Peyer's patch (tissue), 4 donors: ENCODE data around the gene FA2H. TPM values are rescaled to one million over a fixed set of nuclear protein-coding genes. Genes with fewer than 3 reads are reported as not detected.
A peak's percentile ranks its signal among the peaks of the same experiment; 100 is the strongest.

Experiments
- DNase-seq, 3 donors: peaks; one replicate each; pipeline ENCODE4 v3.0.0-alpha.2; 2017 to 2019
- H3K27ac ChIP-seq, 4 donors: fragments of 200-600 bp; sonication (generic); one replicate each; pipeline ENCODE4 v1.5.1; 2016 to 2019
- H3K27me3 ChIP-seq, 2 donors: fragments of 200-600 bp; sonication (generic); one replicate each; pipeline ENCODE4 v1.5.1; 2019
- H3K36me3 ChIP-seq, 3 donors: fragments of 200-600 bp; sonication (generic); one replicate each; pipeline ENCODE4 v1.5.1; 2016 to 2019
- H3K4me1 ChIP-seq, 4 donors: fragments of 200-600 bp; sonication (generic); one replicate each; pipeline ENCODE4 v1.5.1; 2016 to 2019
- H3K4me3 ChIP-seq, 4 donors: fragments of 200-600 bp; sonication (generic); 1 replicate in 3 of 4; 2 replicates in 1 of 4; pipeline ENCODE4 v1.5.1; 2016 to 2019; ENCODE audit warnings: mild to moderate bottlenecking in 1 of 4
- H3K9me3 ChIP-seq, 4 donors: fragments of 200-600 bp; sonication (generic); one replicate each; pipeline ENCODE4 v1.5.1; 2016 to 2019; ENCODE audit warnings: mild to moderate bottlenecking in 1 of 4
- CTCF ChIP-seq, 6 experiments: fragments of 450-650 bp in 4 of 6; fragments of 200-600 bp in 2 of 6; sonication (generic) in 1 of 6; IDR thresholded peaks; one replicate each; pipeline ENCODE4 v1.5.1; 2017 to 2019; ENCODE audit warnings: antibody characterized with exemption in 6 of 6, mild to moderate bottlenecking in 3 of 6, moderate library complexity in 1 of 6
- POLR2A ChIP-seq, 2 donors: fragments of 450-650 bp; IDR thresholded peaks; one replicate each; pipeline ENCODE4 v1.5.1; 2017; ENCODE audit warnings: antibody characterized with exemption in 2 of 2, mild to moderate bottlenecking in 2 of 2, moderate library complexity in 2 of 2
- total RNA-seq, 4 donors: library from RNA; depleted of rRNA; stranded (reverse); fragments of >200 nt; gene quantifications; one replicate each; pipeline ENCODE4 v1.1.0, GENCODE V29; 2016

The FA2H gene
- total RNA-seq, 4 donors from 2014 or later, result 6.6 to 36.9 (median 24.7) TPM

GRCh38 chr16:74729783-74730683 lies 44.6 kb downstream of the FA2H start:
- no peaks in the 10 kb centered on the region for H3K27me3 ChIP-seq
- H3K4me1 ChIP-seq, result peaks cover 0 to 18% (median 2%) of the 10 kb centered on the region in 4 donors
- peak in 2 of 3 donors; percentile 62 to 82 for DNase-seq
- H3K27ac ChIP-seq, result peak overlapping the region in 3 of 4 donors; percentile 51 to 84 (median 83)
- no peaks in the 10 kb centered on the region for H3K36me3 ChIP-seq
- peaks cover 0 to 8% (median 4%) of the 10 kb centered on the region in 4 donors for H3K9me3 ChIP-seq
- no peak for TF ChIP-seq POLR2A (IDR thresholded peaks at IDR 0.05)
- no peak overlapping the region for H3K4me3 ChIP-seq

- no peak for DNase-seq
- H3K27me3 ChIP-seq, result no peaks in the 10 kb centered on the region
- H3K4me3 ChIP-seq, result no peak overlapping the region
- H3K9me3 ChIP-seq, result peaks cover 0 to 8% (median 4%) of the 10 kb centered on the region in 4 donors
- peaks cover 0 to 5% (median 0%) of the 10 kb centered on the region in 3 donors for H3K36me3 ChIP-seq
- peaks cover 0 to 22% (median 3%) of the 10 kb centered on the region in 4 donors for H3K4me1 ChIP-seq
- H3K27ac ChIP-seq, result no peak overlapping the region
- TF ChIP-seq CTCF (IDR thresholded peaks at IDR 0.05), result no peak
- TF ChIP-seq POLR2A (IDR thresholded peaks at IDR 0.05), result no peak
Measured at GRCh38 chr16:74727903-74728302, 46.7 kb downstream of the FA2H start.

GRCh38 chr16:74726716-74727115 lies 47.9 kb downstream of the FA2H start:
- no peak overlapping the region for H3K4me3 ChIP-seq
- no peak for TF ChIP-seq POLR2A (IDR thresholded peaks at IDR 0.05)
- peak in 4 of 6 experiments; percentile 30 to 88 (median 78) for TF ChIP-seq CTCF (IDR thresholded peaks at IDR 0.05)
- H3K27me3 ChIP-seq, result no peaks in the 10 kb centered on the region
- peaks cover 0 to 22% (median 3%) of the 10 kb centered on the region in 4 donors for H3K4me1 ChIP-seq
- H3K9me3 ChIP-seq, result peaks cover 0 to 8% (median 4%) of the 10 kb centered on the region in 4 donors
- H3K36me3 ChIP-seq, result peaks cover 0 to 5% (median 0%) of the 10 kb centered on the region in 3 donors
- peak overlapping the region in 3 of 4 donors; percentile 27 to 92 (median 82) for H3K27ac ChIP-seq
- DNase-seq, result peak in 2 of 3 donors; percentile 56 to 76

- Histone ChIP-seq H3K9me3 (peaks cover 0 to 8% (median 4%) of the 10 kb centered on the region in 4 donors), H3K27ac (peak overlapping the region in 3 of 4 donors; percentile 73 to 92 (median 82)), H3K4me1 (peaks cover 0 to 22% (median 3%) of the 10 kb centered on the region in 4 donors), H3K36me3 (peaks cover 0 to 5% (median 0%) of the 10 kb centered on the region in 3 donors), H3K27me3 (no peaks in the 10 kb centered on the region), H3K4me3 (no peak overlapping the region)
- TF ChIP-seq POLR2A (IDR thresholded peaks at IDR 0.05), result peak in 1 of 2 donors; percentile 42
- no peak for TF ChIP-seq CTCF (IDR thresholded peaks at IDR 0.05)
- peak in 2 of 3 donors; percentile 81 to 90 for DNase-seq
Measured at GRCh38 chr16:74725651-74726455, 48.8 kb downstream of the FA2H start.

- Histone ChIP-seq H3K4me3 (no peak overlapping the region), H3K36me3 (peaks cover 0 to 5% (median 0%) of the 10 kb centered on the region in 3 donors), H3K27me3 (no peaks in the 10 kb centered on the region), H3K9me3 (peaks cover 0 to 8% (median 4%) of the 10 kb centered on the region in 4 donors), H3K4me1 (peaks cover 0 to 18% (median 3%) of the 10 kb centered on the region in 4 donors), H3K27ac (peak overlapping the region in 3 of 4 donors; percentile 73 to 92 (median 82))
- peak in 2 of 3 donors; percentile 43 to 44 for DNase-seq
- TF ChIP-seq POLR2A (IDR thresholded peaks at IDR 0.05) (no peak), CTCF (IDR thresholded peaks at IDR 0.05) (no peak)
Measured at GRCh38 chr16:74724820-74725549, 49.6 kb downstream of the FA2H start.
